ENCODE results near the gene DNAJC5. TPM values are rescaled to one million over a fixed set of nuclear protein-coding genes. Genes with fewer than 3 reads are reported as not detected.
"Not testable (repeated sequence)": the region's sequence is repeated elsewhere in the genome, so short reads cannot be mapped to it uniquely, and the experiment has no call there.

The DNAJC5 gene
- total RNA-seq, 2 experiments from 2014 or later: 27.5 to 27.7 TPM

DNA sequence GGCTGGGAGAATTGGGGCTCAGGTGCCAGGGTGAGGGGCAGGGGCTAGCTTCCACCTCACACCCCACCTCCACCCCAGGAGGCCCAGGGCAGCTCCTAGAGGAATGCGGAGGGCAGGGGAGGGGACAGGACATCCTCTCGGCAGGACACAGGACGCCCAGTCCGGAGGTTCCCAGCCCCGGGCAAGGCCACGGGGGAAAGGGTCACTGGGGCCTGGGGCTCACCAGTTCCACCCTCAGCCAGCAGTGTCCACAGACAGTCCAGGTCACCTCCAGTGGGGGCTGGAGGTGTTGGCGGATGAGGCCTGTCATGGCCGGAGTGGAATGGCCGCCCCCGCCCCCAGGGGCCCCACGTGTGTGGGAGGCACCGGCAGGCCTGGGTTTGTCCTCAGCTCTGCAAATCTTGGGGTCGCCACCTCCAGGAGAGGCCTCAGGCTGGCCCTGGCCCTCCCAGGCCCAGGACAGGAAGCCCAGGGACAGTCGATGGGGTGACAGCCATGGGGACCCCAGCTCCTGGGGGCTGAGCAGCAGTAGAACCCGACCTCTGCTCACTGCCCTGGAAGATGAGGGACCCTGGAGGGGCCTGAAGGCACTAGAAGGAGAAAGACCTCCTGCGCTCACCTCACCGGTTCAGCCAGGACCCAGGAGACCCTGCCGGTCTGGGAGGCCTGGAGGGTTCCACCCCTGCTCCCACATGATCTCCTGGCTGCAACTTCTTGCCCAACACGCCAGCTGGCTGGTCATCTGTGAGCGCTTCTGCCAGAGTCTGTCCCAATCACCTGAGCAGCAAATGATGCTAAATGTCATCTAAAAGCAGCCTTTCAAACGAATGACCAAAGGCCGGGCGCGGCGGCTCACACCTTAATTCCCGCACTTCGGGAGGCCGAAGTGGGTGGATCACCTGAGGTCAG is 46.7 kb upstream of the DNAJC5 start:
- intact Hi-C loops (cut with micrococcal nuclease; ENCODE audit: unreplicated experiment): no loop called here
- H3K4me1 ChIP-seq (ENCODE audit: insufficient read depth, low read length, poor library complexity, severe bottlenecking): no peaks in the 10 kb centered on the region
- BruUV-seq (replicated peaks): no TSS peak
- H4K20me1 ChIP-seq (ENCODE audit: insufficient read depth, low read length): no peaks in the 10 kb centered on the region
- H3K4me2 ChIP-seq (ENCODE audit: low read length): no peak overlapping the region
- no peak for DNase-seq (ENCODE audit: low spot score)
- no peaks in the 10 kb centered on the region for H3K9me2 ChIP-seq (ENCODE audit: insufficient read depth, low read length)
- no peaks in the 10 kb centered on the region for H3K79me2 ChIP-seq (ENCODE audit: insufficient read depth, low read depth, low read length)
- no peaks in the 10 kb centered on the region for H3K9me3 ChIP-seq (ENCODE audit: low read length)
- TF ChIP-seq, protein P1, sequence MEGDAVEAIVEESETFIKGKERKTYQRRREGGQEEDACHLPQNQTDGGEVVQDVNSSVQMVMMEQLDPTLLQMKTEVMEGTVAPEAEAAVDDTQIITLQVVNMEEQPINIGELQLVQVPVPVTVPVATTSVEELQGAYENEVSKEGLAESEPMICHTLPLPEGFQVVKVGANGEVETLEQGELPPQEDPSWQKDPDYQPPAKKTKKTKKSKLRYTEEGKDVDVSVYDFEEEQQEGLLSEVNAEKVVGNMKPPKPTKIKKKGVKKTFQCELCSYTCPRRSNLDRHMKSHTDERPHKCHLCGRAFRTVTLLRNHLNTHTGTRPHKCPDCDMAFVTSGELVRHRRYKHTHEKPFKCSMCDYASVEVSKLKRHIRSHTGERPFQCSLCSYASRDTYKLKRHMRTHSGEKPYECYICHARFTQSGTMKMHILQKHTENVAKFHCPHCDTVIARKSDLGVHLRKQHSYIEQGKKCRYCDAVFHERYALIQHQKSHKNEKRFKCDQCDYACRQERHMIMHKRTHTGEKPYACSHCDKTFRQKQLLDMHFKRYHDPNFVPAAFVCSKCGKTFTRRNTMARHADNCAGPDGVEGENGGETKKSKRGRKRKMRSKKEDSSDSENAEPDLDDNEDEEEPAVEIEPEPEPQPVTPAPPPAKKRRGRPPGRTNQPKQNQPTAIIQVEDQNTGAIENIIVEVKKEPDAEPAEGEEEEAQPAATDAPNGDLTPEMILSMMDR (conservative IDR thresholded peaks at IDR 0.05; ENCODE audit: low read length): no peak
- TF ChIP-seq EZH2phosphoT487 (IDR thresholded peaks at IDR 0.05; ENCODE audit: borderline replicate concordance, low read depth, low read length): no peak
- no peak overlapping the region for H3K27ac ChIP-seq (ENCODE audit: low read depth, low read length, poor library complexity, severe bottlenecking)
- H3K36me3 ChIP-seq (ENCODE audit: insufficient read depth, low read length): no peaks in the 10 kb centered on the region
- no peak overlapping the region for H3K4me3 ChIP-seq (ENCODE audit: low read depth, low read length, poor library complexity, severe bottlenecking)
- POLR2A ChIA-PET: interaction anchor here (0.7 kb wide), 1 partner anchor 703 kb away, joined by 6 read pairs; no protein-coding TSS in a partner anchor
- CTCF ChIA-PET (ENCODE audit: unreplicated experiment): no interaction called here
- no peak overlapping the region for H2AFZ ChIP-seq (ENCODE audit: low read length)

DNA sequence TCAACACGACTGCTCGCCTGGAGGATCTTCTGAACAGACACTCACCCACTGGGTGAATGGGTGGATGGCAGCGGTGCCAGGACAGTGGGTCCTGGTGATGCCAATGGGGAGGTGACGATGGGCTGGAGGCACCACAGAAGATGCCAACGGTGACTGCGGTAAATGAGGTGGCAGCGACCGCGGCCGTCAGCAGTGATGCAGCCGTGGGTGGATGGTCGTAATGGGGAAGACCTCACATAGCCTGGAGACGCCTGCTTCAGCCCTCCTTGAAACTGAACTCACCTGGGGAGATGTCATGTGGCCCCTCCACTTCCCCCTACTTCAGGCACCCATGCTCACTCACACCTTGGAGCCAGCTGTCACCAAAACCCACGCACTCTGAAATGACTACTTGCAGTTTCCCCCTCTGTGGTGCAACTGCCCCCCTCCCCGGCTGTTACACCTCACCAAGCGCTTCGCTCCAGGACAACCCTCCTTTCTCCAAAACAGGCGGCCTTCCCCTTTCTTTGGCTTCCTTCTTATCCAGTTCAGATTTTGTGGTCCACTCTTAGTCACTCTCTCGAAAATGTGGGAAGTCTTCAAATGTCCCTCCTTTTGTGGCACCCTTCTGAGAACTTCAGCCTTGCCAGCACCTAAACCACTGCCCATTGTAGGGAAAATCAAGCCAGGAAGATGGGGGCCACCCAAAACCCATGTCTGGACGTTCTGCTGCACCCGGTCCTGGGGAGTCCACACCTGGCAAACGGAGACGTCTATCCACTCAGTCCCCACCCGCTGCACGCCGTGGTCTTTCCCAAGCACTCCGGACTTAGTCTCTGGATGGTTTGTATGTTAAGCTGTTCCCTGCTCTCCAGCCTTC is 44.0 kb upstream of the DNAJC5 start:
- no peaks in the 10 kb centered on the region for H3K9me3 ChIP-seq (ENCODE audit: low read length)
- intact Hi-C loops (cut with micrococcal nuclease; ENCODE audit: unreplicated experiment): no loop called here
- TF ChIP-seq, protein P1 (conservative IDR thresholded peaks at IDR 0.05; ENCODE audit: low read length): no peak
- no peak for TF ChIP-seq EZH2phosphoT487 (IDR thresholded peaks at IDR 0.05; ENCODE audit: borderline replicate concordance, low read depth, low read length)
- no TSS peak for BruUV-seq (replicated peaks)
- ChIA-PET POLR2A (no interaction called here), CTCF (ENCODE audit: unreplicated experiment) (no interaction called here)
- no peaks in the 10 kb centered on the region for H3K36me3 ChIP-seq (ENCODE audit: insufficient read depth, low read length)
- H3K4me1 ChIP-seq (ENCODE audit: insufficient read depth, low read length, poor library complexity, severe bottlenecking): no peaks in the 10 kb centered on the region
- no peaks in the 10 kb centered on the region for H4K20me1 ChIP-seq (ENCODE audit: insufficient read depth, low read length)
- no peak overlapping the region for H2AFZ ChIP-seq (ENCODE audit: low read length)
- no peak overlapping the region for H3K4me2 ChIP-seq (ENCODE audit: low read length)
- H3K79me2 ChIP-seq (ENCODE audit: insufficient read depth, low read depth, low read length): no peaks in the 10 kb centered on the region
- no peak overlapping the region for H3K27ac ChIP-seq (ENCODE audit: low read depth, low read length, poor library complexity, severe bottlenecking)
- H3K4me3 ChIP-seq (ENCODE audit: low read depth, low read length, poor library complexity, severe bottlenecking): no peak overlapping the region
- H3K9me2 ChIP-seq (ENCODE audit: insufficient read depth, low read length): no peaks in the 10 kb centered on the region
- DNase-seq (ENCODE audit: low spot score): no peak

DNA sequence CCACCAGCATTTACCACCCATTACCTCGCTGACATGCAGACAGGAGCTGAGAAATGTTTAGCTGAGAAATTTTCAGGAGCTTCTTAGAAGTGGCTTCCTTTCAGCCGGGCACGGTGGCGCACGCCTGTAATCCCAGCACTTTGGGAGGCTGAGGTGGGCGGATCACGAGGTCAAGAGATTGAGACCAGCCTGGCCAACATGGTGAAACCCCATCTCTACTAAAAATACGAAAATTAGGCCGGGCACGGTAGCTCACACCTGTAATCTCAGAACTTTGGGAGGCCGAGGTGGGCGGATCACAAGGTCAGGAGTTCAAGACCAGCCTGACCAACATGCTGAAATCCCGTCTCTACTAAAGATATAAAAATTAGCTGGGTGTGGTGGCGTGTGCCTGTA is 43.4 kb upstream of the DNAJC5 start:
- H3K27ac ChIP-seq (ENCODE audit: low read depth, low read length, poor library complexity, severe bottlenecking); H3K79me2 ChIP-seq (ENCODE audit: insufficient read depth, low read depth, low read length); H2AFZ ChIP-seq (ENCODE audit: low read length); CTCF ChIA-PET (ENCODE audit: unreplicated experiment); BruUV-seq (replicated peaks); H3K36me3 ChIP-seq (ENCODE audit: insufficient read depth, low read length); intact Hi-C loops (cut with micrococcal nuclease; ENCODE audit: unreplicated experiment); H4K20me1 ChIP-seq (ENCODE audit: insufficient read depth, low read length); DNase-seq (ENCODE audit: low spot score); H3K9me2 ChIP-seq (ENCODE audit: insufficient read depth, low read length); H3K4me3 ChIP-seq (ENCODE audit: low read depth, low read length, poor library complexity, severe bottlenecking); H3K4me2 ChIP-seq (ENCODE audit: low read length); H3K4me1 ChIP-seq (ENCODE audit: insufficient read depth, low read length, poor library complexity, severe bottlenecking); H3K9me3 ChIP-seq (ENCODE audit: low read length): not testable (repeated sequence)
- POLR2A ChIA-PET: interaction anchor here (0.6 kb wide), 1 partner anchor 60 kb away, joined by 3 read pairs; no protein-coding TSS in a partner anchor

DNA sequence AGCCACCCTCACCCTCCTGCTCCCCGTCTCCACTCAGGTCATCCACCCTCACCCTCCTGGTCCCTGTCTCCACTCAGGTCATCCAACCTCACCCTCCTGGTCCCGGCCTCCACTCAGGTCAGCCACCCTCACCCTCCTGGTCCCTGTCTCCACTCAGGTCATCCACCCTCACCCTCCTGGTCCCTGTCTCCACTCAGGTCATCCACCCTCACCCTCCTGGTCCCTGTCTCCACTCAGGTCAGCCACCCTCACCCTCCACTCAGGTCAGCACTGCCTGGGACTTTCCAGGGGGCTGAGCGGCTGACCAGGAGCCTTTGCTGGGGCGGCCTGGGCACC is 41.2 kb upstream of the DNAJC5 start:
- H3K4me3 ChIP-seq (ENCODE audit: low read depth, low read length, poor library complexity, severe bottlenecking); H3K36me3 ChIP-seq (ENCODE audit: insufficient read depth, low read length); intact Hi-C loops (cut with micrococcal nuclease; ENCODE audit: unreplicated experiment); H3K9me2 ChIP-seq (ENCODE audit: insufficient read depth, low read length); POLR2A ChIA-PET; H3K27ac ChIP-seq (ENCODE audit: low read depth, low read length, poor library complexity, severe bottlenecking); H3K79me2 ChIP-seq (ENCODE audit: insufficient read depth, low read depth, low read length); CTCF ChIA-PET (ENCODE audit: unreplicated experiment); H3K4me2 ChIP-seq (ENCODE audit: low read length); H2AFZ ChIP-seq (ENCODE audit: low read length); H4K20me1 ChIP-seq (ENCODE audit: insufficient read depth, low read length); BruUV-seq (replicated peaks); DNase-seq (ENCODE audit: low spot score); H3K9me3 ChIP-seq (ENCODE audit: low read length); H3K4me1 ChIP-seq (ENCODE audit: insufficient read depth, low read length, poor library complexity, severe bottlenecking): not testable (repeated sequence)

Data from OCI-LY7 (cell line).